Measurements from ENCODE around the gene DCAKD.

The DCAKD gene

DNA sequence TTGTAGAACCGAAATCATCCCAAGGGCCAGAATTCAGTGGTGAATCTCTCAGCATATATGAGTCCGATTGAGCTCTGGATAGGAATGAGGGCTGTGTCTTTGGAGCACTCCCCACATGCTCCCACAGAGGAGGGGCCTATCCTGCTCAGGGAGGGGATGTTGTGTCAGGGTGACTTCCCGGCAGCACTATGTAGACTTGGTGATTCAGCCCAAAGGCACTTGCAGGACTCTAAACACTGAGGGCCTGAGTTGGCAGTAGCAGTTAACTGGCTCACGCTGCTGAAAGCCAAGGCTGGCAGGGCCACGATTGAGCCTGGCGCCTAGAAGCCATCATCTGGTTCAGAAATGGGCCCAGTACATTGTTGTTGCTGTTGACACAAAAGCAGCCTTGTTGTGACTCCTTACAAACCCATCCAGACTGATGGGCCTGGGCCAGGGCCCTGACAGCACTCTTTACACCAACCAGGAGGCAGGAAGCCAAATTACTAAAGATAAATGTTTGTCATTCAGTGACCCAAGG is 41.5 kb upstream of the DCAKD start:
- TF ChIP-seq, protein P1, sequence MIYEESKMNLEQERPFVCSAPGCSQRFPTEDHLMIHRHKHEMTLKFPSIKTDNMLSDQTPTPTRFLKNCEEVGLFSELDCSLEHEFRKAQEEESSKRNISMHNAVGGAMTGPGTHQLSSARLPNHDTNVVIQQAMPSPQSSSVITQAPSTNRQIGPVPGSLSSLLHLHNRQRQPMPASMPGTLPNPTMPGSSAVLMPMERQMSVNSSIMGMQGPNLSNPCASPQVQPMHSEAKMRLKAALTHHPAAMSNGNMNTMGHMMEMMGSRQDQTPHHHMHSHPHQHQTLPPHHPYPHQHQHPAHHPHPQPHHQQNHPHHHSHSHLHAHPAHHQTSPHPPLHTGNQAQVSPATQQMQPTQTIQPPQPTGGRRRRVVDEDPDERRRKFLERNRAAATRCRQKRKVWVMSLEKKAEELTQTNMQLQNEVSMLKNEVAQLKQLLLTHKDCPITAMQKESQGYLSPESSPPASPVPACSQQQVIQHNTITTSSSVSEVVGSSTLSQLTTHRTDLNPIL (CRISPR knock-in tag; IDR thresholded peaks at IDR 0.05; ENCODE audit: low read depth) = no peak
- no peak for TF ChIP-seq CSRNP3 (CRISPR knock-in tag; IDR thresholded peaks at IDR 0.05)
- no peak for TF ChIP-seq GLIS3 (CRISPR knock-in tag; IDR thresholded peaks at IDR 0.05)
- TF ChIP-seq TCF4 (CRISPR knock-in tag; IDR thresholded peaks at IDR 0.05; ENCODE audit: borderline replicate concordance) = no peak
- TF ChIP-seq ESRRG (CRISPR knock-in tag; IDR thresholded peaks at IDR 0.05) = no peak
- TF ChIP-seq CSDC2 (CRISPR knock-in tag; IDR thresholded peaks at IDR 0.05) = peak; percentile 90; the same call in 1 of the 2 replicates
- no peak for TF ChIP-seq RARB (CRISPR knock-in tag; IDR thresholded peaks at IDR 0.05)
- TF ChIP-seq ZFP3 (CRISPR knock-in tag; IDR thresholded peaks at IDR 0.05) = 0 out of 2 replicates have a peak, but pooled peaks have one; percentile 58
- TF ChIP-seq ZNF8 (CRISPR knock-in tag; IDR thresholded peaks at IDR 0.05) = no peak
- peak; percentile 28; the same call in 1 of the 2 replicates for TF ChIP-seq PATZ1 (CRISPR knock-in tag; IDR thresholded peaks at IDR 0.05; ENCODE audit: borderline replicate concordance)
- TF ChIP-seq ARNTL (CRISPR knock-in tag; IDR thresholded peaks at IDR 0.05; ENCODE audit: borderline replicate concordance, low read depth) = no peak
- TF ChIP-seq TOX (CRISPR knock-in tag; IDR thresholded peaks at IDR 0.05; ENCODE audit: borderline replicate concordance) = no peak
- TF ChIP-seq BACH2 (CRISPR knock-in tag; IDR thresholded peaks at IDR 0.05; ENCODE audit: borderline replicate concordance) = no peak
- TF ChIP-seq ZNF565 (CRISPR knock-in tag; conservative IDR thresholded peaks at IDR 0.05; ENCODE audit: low read depth) = no peak
- TF ChIP-seq ISL1 (CRISPR knock-in tag; IDR thresholded peaks at IDR 0.05) = no peak
- no peak for TF ChIP-seq OSR1 (CRISPR knock-in tag; IDR thresholded peaks at IDR 0.05)
- TF ChIP-seq, protein P2, sequence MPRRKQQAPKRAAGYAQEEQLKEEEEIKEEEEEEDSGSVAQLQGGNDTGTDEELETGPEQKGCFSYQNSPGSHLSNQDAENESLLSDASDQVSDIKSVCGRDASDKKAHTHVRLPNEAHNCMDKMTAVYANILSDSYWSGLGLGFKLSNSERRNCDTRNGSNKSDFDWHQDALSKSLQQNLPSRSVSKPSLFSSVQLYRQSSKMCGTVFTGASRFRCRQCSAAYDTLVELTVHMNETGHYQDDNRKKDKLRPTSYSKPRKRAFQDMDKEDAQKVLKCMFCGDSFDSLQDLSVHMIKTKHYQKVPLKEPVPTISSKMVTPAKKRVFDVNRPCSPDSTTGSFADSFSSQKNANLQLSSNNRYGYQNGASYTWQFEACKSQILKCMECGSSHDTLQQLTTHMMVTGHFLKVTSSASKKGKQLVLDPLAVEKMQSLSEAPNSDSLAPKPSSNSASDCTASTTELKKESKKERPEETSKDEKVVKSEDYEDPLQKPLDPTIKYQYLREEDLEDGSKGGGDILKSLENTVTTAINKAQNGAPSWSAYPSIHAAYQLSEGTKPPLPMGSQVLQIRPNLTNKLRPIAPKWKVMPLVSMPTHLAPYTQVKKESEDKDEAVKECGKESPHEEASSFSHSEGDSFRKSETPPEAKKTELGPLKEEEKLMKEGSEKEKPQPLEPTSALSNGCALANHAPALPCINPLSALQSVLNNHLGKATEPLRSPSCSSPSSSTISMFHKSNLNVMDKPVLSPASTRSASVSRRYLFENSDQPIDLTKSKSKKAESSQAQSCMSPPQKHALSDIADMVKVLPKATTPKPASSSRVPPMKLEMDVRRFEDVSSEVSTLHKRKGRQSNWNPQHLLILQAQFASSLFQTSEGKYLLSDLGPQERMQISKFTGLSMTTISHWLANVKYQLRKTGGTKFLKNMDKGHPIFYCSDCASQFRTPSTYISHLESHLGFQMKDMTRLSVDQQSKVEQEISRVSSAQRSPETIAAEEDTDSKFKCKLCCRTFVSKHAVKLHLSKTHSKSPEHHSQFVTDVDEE (CRISPR knock-in tag; IDR thresholded peaks at IDR 0.05) = no peak
- TF ChIP-seq, protein P3, sequence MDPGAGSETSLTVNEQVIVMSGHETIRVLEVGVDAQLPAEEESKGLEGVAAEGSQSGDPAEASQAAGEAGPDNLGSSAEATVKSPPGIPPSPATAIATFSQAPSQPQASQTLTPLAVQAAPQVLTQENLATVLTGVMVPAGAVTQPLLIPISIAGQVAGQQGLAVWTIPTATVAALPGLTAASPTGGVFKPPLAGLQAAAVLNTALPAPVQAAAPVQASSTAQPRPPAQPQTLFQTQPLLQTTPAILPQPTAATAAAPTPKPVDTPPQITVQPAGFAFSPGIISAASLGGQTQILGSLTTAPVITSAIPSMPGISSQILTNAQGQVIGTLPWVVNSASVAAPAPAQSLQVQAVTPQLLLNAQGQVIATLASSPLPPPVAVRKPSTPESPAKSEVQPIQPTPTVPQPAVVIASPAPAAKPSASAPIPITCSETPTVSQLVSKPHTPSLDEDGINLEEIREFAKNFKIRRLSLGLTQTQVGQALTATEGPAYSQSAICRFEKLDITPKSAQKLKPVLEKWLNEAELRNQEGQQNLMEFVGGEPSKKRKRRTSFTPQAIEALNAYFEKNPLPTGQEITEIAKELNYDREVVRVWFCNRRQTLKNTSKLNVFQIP (CRISPR knock-in tag; IDR thresholded peaks at IDR 0.05; ENCODE audit: borderline replicate concordance, low read depth) = no peak
- ATAC-seq = peak; percentile 99

DNA sequence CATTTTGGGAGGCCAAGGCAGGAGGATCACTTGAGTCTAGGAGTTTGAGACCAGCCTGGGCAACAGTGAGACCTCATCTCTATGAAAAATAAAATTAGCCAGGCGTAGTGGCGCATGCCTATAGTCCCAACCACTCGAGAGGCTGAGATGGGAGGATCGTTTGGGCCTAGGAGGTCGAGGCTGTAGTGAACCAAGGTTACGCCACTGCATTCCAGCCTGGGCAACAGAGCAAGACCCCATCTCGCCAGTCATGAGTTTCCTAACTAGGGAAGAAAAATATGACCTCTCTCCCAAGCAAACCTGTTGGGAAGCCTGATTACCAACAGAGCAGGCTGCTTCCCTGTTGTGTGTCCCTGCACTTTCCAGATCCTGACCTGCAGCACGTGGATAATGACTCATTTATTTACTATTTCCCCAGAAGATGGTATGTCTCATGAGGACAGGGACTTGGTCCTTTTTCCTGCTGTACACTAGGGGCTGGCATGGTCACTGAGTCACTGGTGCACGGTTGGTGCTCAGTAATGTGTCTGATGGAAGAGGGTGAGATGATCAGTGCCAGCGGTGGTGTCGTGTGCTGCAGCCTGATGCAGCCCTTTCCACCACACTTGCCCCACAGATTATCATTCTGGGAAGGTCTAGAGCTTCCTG is 40.5 kb upstream of the DCAKD start:
- ATAC-seq = no peak
- TF ChIP-seq, protein P2 (CRISPR knock-in tag; IDR thresholded peaks at IDR 0.05) = no peak
- TF ChIP-seq PATZ1 (CRISPR knock-in tag; IDR thresholded peaks at IDR 0.05; ENCODE audit: borderline replicate concordance) (no peak), SNAI2 (CRISPR knock-in tag; IDR thresholded peaks at IDR 0.05) (no peak), TCF4 (CRISPR knock-in tag; IDR thresholded peaks at IDR 0.05; ENCODE audit: borderline replicate concordance) (no peak), ISL1 (CRISPR knock-in tag; IDR thresholded peaks at IDR 0.05) (no peak), TOX (CRISPR knock-in tag; IDR thresholded peaks at IDR 0.05; ENCODE audit: borderline replicate concordance) (no peak), ZNF565 (CRISPR knock-in tag; conservative IDR thresholded peaks at IDR 0.05; ENCODE audit: low read depth) (no peak), ZFP3 (CRISPR knock-in tag; IDR thresholded peaks at IDR 0.05) (no peak), ESRRG (CRISPR knock-in tag; IDR thresholded peaks at IDR 0.05) (no peak), ZFP30 (CRISPR knock-in tag; IDR thresholded peaks at IDR 0.05) (no peak)
- TF ChIP-seq, protein P3 (CRISPR knock-in tag; IDR thresholded peaks at IDR 0.05; ENCODE audit: borderline replicate concordance, low read depth) = no peak

Data from SK-N-SH treated with all-trans-retinoic acid at 6 μM for 48 hours (cell line).